GM12878 (cell line): ENCODE measurements around the gene RTEL1. TPM values are rescaled to one million over a fixed set of nuclear protein-coding genes. Genes with fewer than 3 reads are reported as not detected.

Experiments
- ATAC-seq: fragments of 200-7000 bp; cut with Tn5 transposase; 3 replicates; pipeline ENCODE4 v1.9.1; 2020; ENCODE audit warnings: mild to moderate bottlenecking, moderate library complexity
- BruUV-seq: library from RNA; stranded (reverse); fragments of 400-500 nt; replicated peaks from 2 replicates; lab custom pipeline; 2021; lab: Mats Ljungman, UMichigan
- CTCF ChIA-PET: fragments of 300-600 bp; sonication (Branson Sonifier 250); formaldehyde crosslinking; extraction: SDS; loops from one replicate; lab custom pipeline; 2021; ENCODE audit warnings: inconsistent platforms; lab: Yijun Ruan, JAX
- POLR2A ChIA-PET: fragments of 350-600 bp; formaldehyde crosslinking; extraction: SDS; loops from one replicate; lab custom pipeline; 2021; ENCODE audit warnings: inconsistent platforms; lab: Charles Lee
- RAD21 ChIA-PET: fragments of 300-600 bp; sonication (Branson Sonifier 250); formaldehyde crosslinking; loops from one replicate; lab custom pipeline; 2023; ENCODE audit warnings: antibody characterized with exemption; ENCODE audit not compliant: unreplicated experiment; lab: Charles Lee
- SMC1A ChIA-PET: fragments of 300-600 bp; sonication (Branson Sonifier 250); formaldehyde crosslinking; loops from one replicate; lab custom pipeline; 2023; ENCODE audit not compliant: unreplicated experiment, uncharacterized antibody; lab: Charles Lee
- DNase-seq: peaks from one replicate; pipeline ENCODE4 v3.0.0-alpha.2; 2011; ENCODE audit warnings: low read depth, low spot score
- FAIRE-seq: peaks from 3 replicates; lab custom pipeline; 2011; peaks lifted over from hg19 to GRCh38; lab: Jason Lieb, UNC
- H2AFZ ChIP-seq: 2 replicates; pipeline ENCODE4 v1.6.0; 2011; ENCODE audit warnings: low read depth, low read length, control low read depth; ENCODE audit not compliant: control insufficient read depth
- H3K27ac ChIP-seq: 2 replicates; pipeline ENCODE4 v1.5.1; 2011; ENCODE audit warnings: control low read depth; ENCODE audit not compliant: control insufficient read depth, insufficient read depth
- H3K27me3 ChIP-seq, 2 experiments: replicated peaks in 1 of 2; 2 replicates each; pipeline versions ENCODE4 v1.6.0 to v1.6.1; 2011; ENCODE audit warnings: low read length in 1 of 2; ENCODE audit not compliant: control insufficient read depth in 2 of 2, insufficient read depth in 2 of 2
- H3K36me3 ChIP-seq, 2 experiments: 2 replicates each; pipeline ENCODE4 v1.5.1; 2011; ENCODE audit warnings: low read length in 1 of 2; ENCODE audit not compliant: control insufficient read depth in 2 of 2, insufficient read depth in 2 of 2
- H3K4me1 ChIP-seq: 2 replicates; pipeline ENCODE4 v1.6.1; 2011; ENCODE audit warnings: mild to moderate bottlenecking, low read length, moderate library complexity, mixed read lengths; ENCODE audit not compliant: control insufficient read depth, insufficient read depth
- H3K4me2 ChIP-seq: 2 replicates; pipeline ENCODE4 v1.6.0; 2011; ENCODE audit warnings: control low read depth; ENCODE audit not compliant: control insufficient read depth, insufficient read depth
- H3K4me3 ChIP-seq: fragments of 200-600 bp; sonication (generic); 2 replicates; pipeline ENCODE4 v1.5.1; 2016
- H3K79me2 ChIP-seq: 2 replicates; pipeline ENCODE4 v1.6.0; 2011; ENCODE audit warnings: low read length; ENCODE audit not compliant: control insufficient read depth, insufficient read depth
- H3K9ac ChIP-seq: 2 replicates; pipeline ENCODE4 v1.8.0; 2011; ENCODE audit warnings: low read length, control low read depth, mixed read lengths; ENCODE audit not compliant: control insufficient read depth, insufficient read depth
- H3K9me3 ChIP-seq: replicated peaks from 3 replicates; pipeline ENCODE4 v1.5.1; 2011; ENCODE audit warnings: mild to moderate bottlenecking, low read length; ENCODE audit not compliant: control insufficient read depth, insufficient read depth
- H4K20me1 ChIP-seq: 2 replicates; pipeline ENCODE4 v1.6.0; 2011; ENCODE audit not compliant: control insufficient read depth, insufficient read depth
- FOXM1 ChIP-seq: IDR thresholded peaks from 2 replicates; pipeline ENCODE4 v1.6.1; 2012; ENCODE audit warnings: low read depth, mild to moderate bottlenecking, inconsistent platforms, low read length, moderate library complexity
- NR2C1 ChIP-seq: fragments of 450-650 bp; IDR thresholded peaks from 2 replicates; pipeline ENCODE4 v1.6.1; 2017; ENCODE audit warnings: antibody characterized with exemption, mild to moderate bottlenecking, moderate library complexity
- SRF ChIP-seq, 2 experiments: IDR thresholded peaks; 2 replicates each; pipeline ENCODE4 v1.6.1; 2011; ENCODE audit warnings: low read depth in 2 of 2, low read length in 2 of 2, mild to moderate bottlenecking in 1 of 2, moderate library complexity in 1 of 2
- STAT3 ChIP-seq: IDR thresholded peaks from 2 replicates; pipeline ENCODE4 v1.6.1; 2011; ENCODE audit warnings: low read depth, low read length, improper control_type of control experiment
- TARDBP ChIP-seq: IDR thresholded peaks from 2 replicates; pipeline ENCODE4 v1.6.1; 2016; ENCODE audit warnings: borderline replicate concordance
- ZZZ3 ChIP-seq: IDR thresholded peaks from 2 replicates; pipeline ENCODE4 v1.6.1; 2011; ENCODE audit warnings: low read depth; ENCODE audit not compliant: control insufficient read depth, insufficient read length
- WGBS: methylation state at CpG from one replicate; pipeline ENCODE4 v1.1.6; 2016; ENCODE audit warnings: low lambda C conversion rate; ENCODE audit not compliant: insufficient replicate concordance, insufficient coverage; ENCODE audit errors: missing lambda C conversion rate; 5-methylcytosine and 5-hydroxymethylcytosine counted together
- in situ Hi-C: fragments of 300-500 bp; cut with MboI; formaldehyde crosslinking; loops from 9 replicates; pipeline ENCODE4 v1.14.3; 2018; ENCODE audit warnings: mixed read lengths
- intact Hi-C: fragments of 100-400 bp; cut with micrococcal nuclease; formaldehyde crosslinking; loops from one replicate; pipeline ENCODE4 v1.14.2; 2022; ENCODE audit not compliant: unreplicated experiment
- polyA plus RNA-seq, 11 experiments: library from polyadenylated mRNA; depleted of rRNA in 4 of 11; unstranded in 6 of 11; stranded (reverse) in 5 of 11; fragments of >200 nt; fragmentation: Nextera tagmentation in 4 of 11; fragmentation: Illumina TruSeq in 1 of 11; extraction: Ambion mirVana in 4 of 11; extraction: Trizol in 1 of 11; gene quantifications; 1 replicate in 1 of 11; 2 replicates in 10 of 11; pipeline versions ENCODE4 v1.2.1 to v1.2.3, GENCODE V29; 2011 to 2016; ENCODE audit warnings: inconsistent platforms in 2 of 11, missing spikeins in 2 of 11, low read depth in 1 of 11
- total RNA-seq, 4 experiments: library from RNA; depleted of rRNA in 3 of 4; stranded (reverse); fragments of >200 nt in 3 of 4; fragmentation: Illumina TruSeq in 1 of 4; extraction: Trizol in 1 of 4; gene quantifications; 2 replicates each; pipeline versions ENCODE4 v1.2.1 to v1.2.3, GENCODE V29; 2013 to 2021
- TF ChIP-seq, protein P1 (sequence below): fragments of 450-650 bp; IDR thresholded peaks from 2 replicates; pipeline ENCODE4 v1.6.1; 2017; ENCODE audit warnings: borderline replicate concordance
- TF ChIP-seq, protein P2 (sequence below): IDR thresholded peaks from 2 replicates; pipeline ENCODE4 v1.6.1; 2011; ENCODE audit warnings: low read depth, low read length, improper control_type of control experiment, borderline replicate concordance

The RTEL1 gene
- total and polyA plus RNA-seq, 10 of the 15 experiments (the other 5 are each of a cell fraction or from before 2014, with no cell fraction given) = 0.40 to 37.2 (median 15.6) TPM; not detected in 1

DNA sequence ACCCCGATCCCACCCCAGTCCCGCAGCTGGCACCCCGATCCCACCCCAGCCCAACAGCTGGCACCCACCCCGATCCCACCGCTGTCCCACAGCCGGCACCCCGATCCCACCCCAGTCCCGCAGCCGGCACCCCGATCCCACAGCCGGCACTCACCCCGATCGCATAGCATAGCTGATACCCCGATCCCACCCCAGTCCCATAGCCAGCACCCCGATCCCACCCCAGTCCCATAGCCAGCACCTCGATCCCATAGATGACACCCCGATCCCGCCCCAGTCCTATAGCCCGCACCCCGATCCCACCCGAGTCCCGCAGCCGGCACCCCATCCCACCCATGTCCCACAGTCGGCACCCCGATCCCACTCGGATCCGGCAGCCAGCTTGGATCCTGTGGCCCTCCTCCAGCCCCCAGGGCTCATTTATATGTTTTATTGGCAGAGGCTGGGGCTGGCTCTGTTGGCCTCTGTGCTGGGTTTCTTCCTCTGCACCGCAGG lies 30.3 kb upstream of the RTEL1 start:
- peak overlapping the region; percentile 77 for H2AFZ ChIP-seq
- CTCF ChIA-PET = interaction anchor here (1.3 kb wide), 1 partner anchor 14 kb away, joined by 4 read pairs; no protein-coding TSS in a partner anchor
- H3K36me3 ChIP-seq = no peaks in the 10 kb centered on the region
- SMC1A ChIA-PET = interaction anchor here (0.6 to 1.1 kb wide), 2 partner anchors 14 to 29 kb away, joined by 3 to 10 read pairs; no protein-coding TSS in a partner anchor
- H3K4me1 ChIP-seq = peaks cover 8% of the 10 kb centered on the region
- DNase-seq (no peak), ATAC-seq (peak; percentile 40), FAIRE-seq (no peak)
- intact Hi-C loops = loop anchor here (1.0 to 5.0 kb wide), 2 partner anchors 73 to 90 kb away; partner anchors contain the start of genes FNDC11 and PTK6
- POLR2A ChIA-PET = interaction anchor here (1.2 to 1.9 kb wide), 6 partner anchors 9 to 88 kb away, joined by 3 to 17 read pairs (median 5); partner anchors contain the start of gene RTEL1
- H3K4me3 ChIP-seq = peak overlapping the region; percentile 94
- peaks cover 43% of the 10 kb centered on the region for H3K79me2 ChIP-seq
- H3K27me3 ChIP-seq = no peaks in the 10 kb centered on the region
- WGBS = 3% methylated on average over 12 of the region's 28 CpGs
- no peak for TF ChIP-seq ZZZ3
- TF ChIP-seq STAT3 = no peak
- TF ChIP-seq SRF (IDR thresholded peaks at IDR 0.05; ENCODE audit: low read depth in 2 of 2, low read length in 2 of 2) = no peak
- no peak for TF ChIP-seq TARDBP
- TF ChIP-seq, protein P1, sequence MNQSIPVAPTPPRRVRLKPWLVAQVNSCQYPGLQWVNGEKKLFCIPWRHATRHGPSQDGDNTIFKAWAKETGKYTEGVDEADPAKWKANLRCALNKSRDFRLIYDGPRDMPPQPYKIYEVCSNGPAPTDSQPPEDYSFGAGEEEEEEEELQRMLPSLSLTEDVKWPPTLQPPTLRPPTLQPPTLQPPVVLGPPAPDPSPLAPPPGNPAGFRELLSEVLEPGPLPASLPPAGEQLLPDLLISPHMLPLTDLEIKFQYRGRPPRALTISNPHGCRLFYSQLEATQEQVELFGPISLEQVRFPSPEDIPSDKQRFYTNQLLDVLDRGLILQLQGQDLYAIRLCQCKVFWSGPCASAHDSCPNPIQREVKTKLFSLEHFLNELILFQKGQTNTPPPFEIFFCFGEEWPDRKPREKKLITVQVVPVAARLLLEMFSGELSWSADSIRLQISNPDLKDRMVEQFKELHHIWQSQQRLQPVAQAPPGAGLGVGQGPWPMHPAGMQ = no peak
- TF ChIP-seq, protein P2, sequence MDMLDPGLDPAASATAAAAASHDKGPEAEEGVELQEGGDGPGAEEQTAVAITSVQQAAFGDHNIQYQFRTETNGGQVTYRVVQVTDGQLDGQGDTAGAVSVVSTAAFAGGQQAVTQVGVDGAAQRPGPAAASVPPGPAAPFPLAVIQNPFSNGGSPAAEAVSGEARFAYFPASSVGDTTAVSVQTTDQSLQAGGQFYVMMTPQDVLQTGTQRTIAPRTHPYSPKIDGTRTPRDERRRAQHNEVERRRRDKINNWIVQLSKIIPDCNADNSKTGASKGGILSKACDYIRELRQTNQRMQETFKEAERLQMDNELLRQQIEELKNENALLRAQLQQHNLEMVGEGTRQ = no peak
- TF ChIP-seq FOXM1 = no peak
- TF ChIP-seq NR2C1 = no peak
- in situ Hi-C loops = no loop called here
- BruUV-seq = no TSS peak
- H3K4me2 ChIP-seq = peak overlapping the region; percentile 99
- RAD21 ChIA-PET = interaction anchor here (0.6 to 1.7 kb wide), 5 partner anchors 14 to 268 kb away, joined by 3 to 33 read pairs (median 4); partner anchors contain the start of gene HELZ2
- H3K9me3 ChIP-seq = no peaks in the 10 kb centered on the region
- H4K20me1 ChIP-seq = no peaks in the 10 kb centered on the region
- H3K27ac ChIP-seq = peak overlapping the region; percentile 73
- peak overlapping the region; percentile 72 for H3K9ac ChIP-seq
